ENCODE results near the gene LPAR1. TPM values are rescaled to one million over a fixed set of nuclear protein-coding genes. Genes with fewer than 3 reads are reported as not detected.

The LPAR1 gene
- total and polyA plus RNA-seq, 4 experiments from 2014 or later = 0.12 TPM; not detected in 3

DNA sequence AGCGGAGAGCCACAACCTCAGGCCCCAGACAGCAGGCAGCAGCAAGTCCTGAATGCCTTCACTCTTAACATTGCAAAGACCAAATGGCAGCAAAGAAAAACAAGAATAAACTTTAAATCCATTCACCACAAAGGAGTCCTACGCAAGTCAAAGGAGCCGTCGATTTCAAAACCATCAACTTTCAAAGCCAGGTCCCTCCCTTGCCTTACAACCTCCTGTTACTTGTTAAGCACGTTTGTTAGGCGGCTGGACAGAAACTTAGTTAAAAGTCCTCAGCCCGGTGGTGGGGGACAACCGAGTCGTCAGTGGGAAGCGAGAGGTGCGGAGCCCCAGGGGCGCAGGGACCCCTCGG is 938 bp downstream of the LPAR1 start:
- Histone ChIP-seq H3K36me3 (ENCODE audit: insufficient read depth, low read length) (no peaks in the 10 kb centered on the region), H3K4me1 (ENCODE audit: insufficient read depth, low read length) (no peaks in the 10 kb centered on the region), H3K4me3 (ENCODE audit: low read length in 2 of 2) (no peak overlapping the region), H3K9me3 (ENCODE audit: control insufficient read depth in 1 of 2, low read length in 2 of 2) (no peaks in the 10 kb centered on the region), H3K27me3 (ENCODE audit: insufficient read depth, low read length) (peaks cover 5% of the 10 kb centered on the region), H3K27ac (ENCODE audit: low read depth, low read length) (no peak overlapping the region)
- Mint-ChIP-seq H3K27me3 (peaks cover 35 to 41% of the 10 kb centered on the region in 2 donors), H3K36me3 (no peaks in the 10 kb centered on the region), H3K4me3 (peak overlapping the region in 6 of 8 donors; percentile 1 to 59 (median 15)), H3K9me3 (peaks cover 0 to 6% (median under 1%) of the 10 kb centered on the region in 8 donors), H3K4me1 (peaks cover 7 to 12% (median 9%) of the 10 kb centered on the region in 4 donors), H3K27ac (no peak overlapping the region)
- no peak for DNase-seq
- intact Hi-C loops (cut with micrococcal nuclease) = no loop called here
- ChIA-PET POLR2A (ENCODE audit: partially characterized antibody) (no interaction called here), CTCF (ENCODE audit: partially characterized antibody) (no interaction called here)

GRCh38 chr9:111036946-111037345 is 1.3 kb downstream of the LPAR1 start:
- Mint-ChIP-seq H3K4me1 (peaks cover 7 to 12% (median 9%) of the 10 kb centered on the region in 4 donors), H3K9me3 (peaks cover 0 to 6% (median under 1%) of the 10 kb centered on the region in 8 donors), H3K27ac (peak overlapping the region in 1 of 7 donors; percentile 1), H3K27me3 (peaks cover 35 to 41% of the 10 kb centered on the region in 2 donors), H3K4me3 (peak overlapping the region in 6 of 8 donors; percentile 1 to 59 (median 15)), H3K36me3 (no peaks in the 10 kb centered on the region)
- Histone ChIP-seq H3K27ac (ENCODE audit: low read depth, low read length) (no peak overlapping the region), H3K4me3 (ENCODE audit: low read length in 2 of 2) (no peak overlapping the region), H3K36me3 (ENCODE audit: insufficient read depth, low read length) (no peaks in the 10 kb centered on the region), H3K9me3 (ENCODE audit: control insufficient read depth in 1 of 2, low read length in 2 of 2) (no peaks in the 10 kb centered on the region), H3K4me1 (ENCODE audit: insufficient read depth, low read length) (no peaks in the 10 kb centered on the region), H3K27me3 (ENCODE audit: insufficient read depth, low read length) (peaks cover 5% of the 10 kb centered on the region)
- no peak for DNase-seq
- ChIA-PET CTCF (ENCODE audit: partially characterized antibody) (no interaction called here), POLR2A (ENCODE audit: partially characterized antibody) (no interaction called here)
- intact Hi-C loops (cut with micrococcal nuclease) = no loop called here

GRCh38 chr9:111036429-111036789 is 1.9 kb downstream of the LPAR1 start:
- H3K27ac Mint-ChIP-seq = no peak overlapping the region
- Histone ChIP-seq H3K27ac (ENCODE audit: low read depth, low read length) (no peak overlapping the region), H3K9me3 (ENCODE audit: control insufficient read depth in 1 of 2, low read length in 2 of 2) (no peaks in the 10 kb centered on the region), H3K4me3 (ENCODE audit: low read length in 2 of 2) (no peak overlapping the region), H3K27me3 (ENCODE audit: insufficient read depth, low read length) (peaks cover 5% of the 10 kb centered on the region), H3K36me3 (ENCODE audit: insufficient read depth, low read length) (no peaks in the 10 kb centered on the region), H3K4me1 (ENCODE audit: insufficient read depth, low read length) (no peaks in the 10 kb centered on the region)
- intact Hi-C loops (cut with micrococcal nuclease) = no loop called here
- CTCF ChIA-PET (ENCODE audit: partially characterized antibody) = no interaction called here
- DNase-seq = no peak
- peaks cover 0 to 6% (median under 1%) of the 10 kb centered on the region in 8 donors for H3K9me3 Mint-ChIP-seq
- peaks cover 7 to 12% (median 9%) of the 10 kb centered on the region in 4 donors for H3K4me1 Mint-ChIP-seq
- POLR2A ChIA-PET (ENCODE audit: partially characterized antibody) = no interaction called here
- H3K4me3 Mint-ChIP-seq = no peak overlapping the region
- H3K36me3 Mint-ChIP-seq = no peaks in the 10 kb centered on the region
- H3K27me3 Mint-ChIP-seq = peaks cover 35 to 40% of the 10 kb centered on the region in 2 donors

DNA sequence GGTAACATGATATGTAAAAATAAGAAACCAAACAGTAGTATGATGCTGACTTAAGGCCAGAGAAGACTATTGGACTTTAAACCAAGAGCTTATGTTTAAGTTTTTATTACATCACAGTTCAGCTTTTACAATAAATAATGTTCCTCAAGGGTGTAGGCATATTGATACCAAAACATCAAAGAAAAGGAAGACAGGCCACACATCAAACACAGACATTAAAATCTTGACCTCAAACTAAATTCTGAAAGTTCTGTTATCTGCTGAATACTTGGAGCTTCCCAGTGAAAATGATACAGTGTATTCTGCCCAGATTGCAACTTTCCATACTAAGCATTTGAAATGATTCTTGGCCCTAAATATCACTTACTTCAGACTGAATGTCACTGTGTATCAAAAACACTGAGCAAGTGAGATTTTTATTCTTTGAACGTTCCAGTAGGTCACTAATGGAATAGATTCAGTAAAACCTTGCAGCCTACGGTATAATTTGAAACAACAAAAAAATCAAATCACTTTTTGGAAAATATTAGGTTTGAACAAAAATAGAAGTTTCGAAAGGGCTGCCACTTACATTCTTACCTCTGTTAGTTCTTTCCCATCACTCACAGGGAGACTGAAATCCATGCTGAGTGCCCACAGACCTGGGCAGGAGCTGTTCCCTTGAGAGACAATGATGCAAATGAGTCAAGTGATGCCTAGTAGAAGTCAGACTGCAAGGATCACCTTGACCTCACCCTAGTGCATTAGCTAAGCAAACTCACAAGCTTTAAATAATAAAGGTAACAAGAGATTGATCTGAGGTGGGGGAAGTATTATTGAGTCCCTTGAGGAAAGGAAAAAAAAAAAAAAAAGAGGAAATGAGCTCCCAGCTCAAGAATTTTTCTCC is 2.5 kb downstream of the LPAR1 start:
- POLR2A ChIA-PET (ENCODE audit: partially characterized antibody) = no interaction called here
- Histone ChIP-seq H3K4me1 (ENCODE audit: insufficient read depth, low read length) (no peaks in the 10 kb centered on the region), H3K36me3 (ENCODE audit: insufficient read depth, low read length) (no peaks in the 10 kb centered on the region), H3K27me3 (ENCODE audit: insufficient read depth, low read length) (peaks cover 5% of the 10 kb centered on the region), H3K9me3 (ENCODE audit: control insufficient read depth in 1 of 2, low read length in 2 of 2) (no peaks in the 10 kb centered on the region), H3K27ac (ENCODE audit: low read depth, low read length) (no peak overlapping the region), H3K4me3 (ENCODE audit: low read length in 2 of 2) (no peak overlapping the region)
- no peak overlapping the region for H3K27ac Mint-ChIP-seq
- DNase-seq = no peak
- no peak overlapping the region for H3K4me3 Mint-ChIP-seq
- no peaks in the 10 kb centered on the region for H3K36me3 Mint-ChIP-seq
- intact Hi-C loops (cut with micrococcal nuclease) = no loop called here
- peaks cover 0 to 6% (median under 1%) of the 10 kb centered on the region in 8 donors for H3K9me3 Mint-ChIP-seq
- CTCF ChIA-PET (ENCODE audit: partially characterized antibody) = no interaction called here
- H3K27me3 Mint-ChIP-seq = peaks cover 35 to 38% of the 10 kb centered on the region in 2 donors
- peaks cover 7 to 12% (median 9%) of the 10 kb centered on the region in 4 donors for H3K4me1 Mint-ChIP-seq

DNA sequence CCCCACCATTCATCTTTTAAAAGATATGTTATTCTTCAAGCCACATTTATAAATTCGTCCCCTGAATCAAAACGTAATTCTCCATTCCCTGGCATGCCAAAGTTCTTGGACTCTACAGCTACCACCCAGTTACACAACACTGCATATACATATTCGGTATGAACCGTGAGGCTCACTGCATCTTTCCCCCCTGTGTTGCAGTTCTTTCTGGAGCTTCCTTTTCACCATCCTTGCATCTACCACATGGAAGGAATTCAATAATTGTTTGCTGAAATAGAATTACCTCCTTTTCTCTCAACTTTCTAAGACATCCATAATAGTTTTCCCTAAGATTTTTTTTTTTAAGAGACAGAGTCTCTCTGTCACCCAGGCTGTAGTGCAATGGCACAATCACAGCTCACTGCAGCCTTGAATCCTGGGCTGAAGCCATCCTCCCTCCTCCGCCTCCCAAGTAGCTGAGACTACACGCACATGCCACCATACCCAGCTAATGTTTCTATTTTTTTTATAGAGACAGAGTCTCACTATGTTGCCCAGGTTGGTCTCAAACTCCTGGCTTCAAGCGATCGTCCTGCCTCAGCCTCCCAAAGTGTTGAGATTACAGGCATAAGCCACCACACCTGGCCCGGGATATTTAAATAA is 3.3 kb downstream of the LPAR1 start:
- no peak overlapping the region for H3K27ac ChIP-seq (ENCODE audit: low read depth, low read length)
- H3K4me1 ChIP-seq (ENCODE audit: insufficient read depth, low read length) = no peaks in the 10 kb centered on the region
- H3K27ac Mint-ChIP-seq = no peak overlapping the region
- H3K4me3 Mint-ChIP-seq = no peak overlapping the region
- H3K27me3 ChIP-seq (ENCODE audit: insufficient read depth, low read length) = peaks cover 5% of the 10 kb centered on the region
- no peaks in the 10 kb centered on the region for H3K36me3 ChIP-seq (ENCODE audit: insufficient read depth, low read length)
- H3K36me3 Mint-ChIP-seq = peaks cover 0 to 1% of the 10 kb centered on the region in 2 donors
- H3K27me3 Mint-ChIP-seq = peaks cover 31 to 34% of the 10 kb centered on the region in 2 donors
- POLR2A ChIA-PET (ENCODE audit: partially characterized antibody) = no interaction called here
- CTCF ChIA-PET (ENCODE audit: partially characterized antibody) = no interaction called here
- no peak overlapping the region for H3K4me3 ChIP-seq (ENCODE audit: low read length in 2 of 2)
- peaks cover 0 to 6% (median under 1%) of the 10 kb centered on the region in 8 donors for H3K9me3 Mint-ChIP-seq
- H3K4me1 Mint-ChIP-seq = peaks cover 7 to 12% (median 9%) of the 10 kb centered on the region in 4 donors
- intact Hi-C loops (cut with micrococcal nuclease) = no loop called here
- H3K9me3 ChIP-seq (ENCODE audit: control insufficient read depth in 1 of 2, low read length in 2 of 2) = no peaks in the 10 kb centered on the region
- no peak for DNase-seq

GRCh38 chr9:111034170-111034897 is 3.9 kb downstream of the LPAR1 start:
- Mint-ChIP-seq H3K27ac (no peak overlapping the region), H3K27me3 (peaks cover 30 to 31% of the 10 kb centered on the region in 2 donors), H3K4me3 (no peak overlapping the region), H3K4me1 (peaks cover 7 to 12% (median 9%) of the 10 kb centered on the region in 4 donors), H3K9me3 (peaks cover 0 to 6% (median under 1%) of the 10 kb centered on the region in 8 donors), H3K36me3 (peaks cover 0 to 1% of the 10 kb centered on the region in 2 donors)
- POLR2A ChIA-PET (ENCODE audit: partially characterized antibody) = no interaction called here
- no peaks in the 10 kb centered on the region for H3K9me3 ChIP-seq (ENCODE audit: control insufficient read depth in 1 of 2, low read length in 2 of 2)
- H3K4me1 ChIP-seq (ENCODE audit: insufficient read depth, low read length) = no peaks in the 10 kb centered on the region
- no peak overlapping the region for H3K27ac ChIP-seq (ENCODE audit: low read depth, low read length)
- DNase-seq = no peak
- CTCF ChIA-PET (ENCODE audit: partially characterized antibody) = no interaction called here
- H3K27me3 ChIP-seq (ENCODE audit: insufficient read depth, low read length) = peaks cover 5% of the 10 kb centered on the region
- no peaks in the 10 kb centered on the region for H3K36me3 ChIP-seq (ENCODE audit: insufficient read depth, low read length)
- no peak overlapping the region for H3K4me3 ChIP-seq (ENCODE audit: low read length in 2 of 2)
- intact Hi-C loops (cut with micrococcal nuclease) = no loop called here

DNA sequence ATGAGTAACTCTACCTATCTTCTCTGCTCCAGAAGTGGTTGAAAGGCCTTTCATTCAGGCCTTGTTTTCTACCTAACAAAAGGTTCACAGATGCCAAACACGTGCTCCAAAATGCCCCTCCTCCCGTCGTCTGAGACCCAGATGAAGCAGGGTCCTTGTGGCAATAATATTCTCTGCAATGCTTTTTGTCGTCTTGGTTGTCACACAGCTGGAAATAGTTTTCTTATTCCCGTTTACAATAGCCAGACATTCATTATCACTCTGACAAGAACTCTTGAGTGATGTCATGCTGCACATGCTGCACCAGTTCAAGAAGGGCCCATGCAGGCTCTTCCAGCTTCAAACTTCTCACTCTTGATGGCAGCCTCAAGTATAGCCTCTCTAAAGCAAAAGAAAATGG is 7.8 kb downstream of the LPAR1 start:
- Histone ChIP-seq H3K9me3 (ENCODE audit: control insufficient read depth in 1 of 2, low read length in 2 of 2) (no peaks in the 10 kb centered on the region), H3K36me3 (ENCODE audit: insufficient read depth, low read length) (no peaks in the 10 kb centered on the region), H3K4me1 (ENCODE audit: insufficient read depth, low read length) (no peaks in the 10 kb centered on the region), H3K4me3 (ENCODE audit: low read length in 2 of 2) (no peak overlapping the region), H3K27me3 (ENCODE audit: insufficient read depth, low read length) (no peaks in the 10 kb centered on the region), H3K27ac (ENCODE audit: low read depth, low read length) (no peak overlapping the region)
- Mint-ChIP-seq H3K36me3 (peaks cover 0 to 1% of the 10 kb centered on the region in 2 donors), H3K9me3 (peaks cover 0 to 6% (median under 1%) of the 10 kb centered on the region in 8 donors), H3K4me1 (no peaks in the 10 kb centered on the region), H3K27ac (no peak overlapping the region), H3K27me3 (peaks cover 10% of the 10 kb centered on the region in 2 donors), H3K4me3 (no peak overlapping the region)
- POLR2A ChIA-PET (ENCODE audit: partially characterized antibody) = no interaction called here
- intact Hi-C loops (cut with micrococcal nuclease) = no loop called here
- CTCF ChIA-PET (ENCODE audit: partially characterized antibody) = no interaction called here
- DNase-seq = no peak

Measured in CD4-positive, alpha-beta memory T cell (primary cell).